ENCODE results near the gene DHPS. TPM values are rescaled to one million over a fixed set of nuclear protein-coding genes. Genes with fewer than 3 reads are reported as not detected.

Gene DHPS
- total and polyA plus RNA-seq, 2 donors (not counting 3 experiments of a cell fraction or from before 2014, with no cell fraction given) = 68.4 to 90.1 TPM

- CTCF ChIA-PET = no interaction called here
Observed at GRCh38 chr19:12689012-12689411, 7.3 kb upstream of the DHPS start.

GRCh38 chr19:12687496-12688196, 6.0 kb upstream of the DHPS start, which contains the start of gene GNG14:
Gene GNG14, plus strand, starts transcription at chr19:12687998. Its CDS starts 51 bp downstream, at chr19:12688049.
- no peaks in the 10 kb centered on the region for H3K36me3 ChIP-seq (ENCODE audit: control insufficient read depth in 2 of 2, extremely low read depth in 1 of 2, insufficient read depth in 2 of 2, low read length in 2 of 2)
- H3K4me3 ChIP-seq (replicated peaks in 1 of 3; ENCODE audit: insufficient read depth in 1 of 3, low read depth in 1 of 3, low read length in 3 of 3) = no peak within 1 kb of the TSS
- H2AFZ ChIP-seq (ENCODE audit: low read depth, low read length) = no peak within 1 kb of the TSS
- H3K9ac ChIP-seq (replicated peaks; ENCODE audit: extremely low read depth, insufficient read depth, low read length) = no peak within 1 kb of the TSS
- dilution Hi-C loops (cut with MboI; ENCODE audit: extremely low pct_ligation_motif_present, low sequenced_read_pairs) = no loop called here
- CTCF ChIA-PET = interaction anchor here (0.6 kb wide), 1 partner anchor 163 kb away, joined by 3 read pairs; no protein-coding TSS in a partner anchor
- no peaks in the 10 kb centered on the region for H3K4me1 ChIP-seq (ENCODE audit: control insufficient read depth, extremely low read depth, insufficient read depth, low read length)
- FAIRE-seq (no peak), DNase-seq (ENCODE audit: low read depth, low spot score) (no peak)
- H3K27ac ChIP-seq (ENCODE audit: insufficient read depth, low read depth, low read length) = no peak within 1 kb of the TSS
- H3K4me2 ChIP-seq (ENCODE audit: insufficient read depth, low read length) = no peak within 1 kb of the TSS
- no peaks in the 10 kb centered on the region for H3K9me3 ChIP-seq (replicated peaks; ENCODE audit: control insufficient read depth, insufficient read depth, low read length)
- no peaks in the 10 kb centered on the region for H3K27me3 ChIP-seq (ENCODE audit: control insufficient read depth in 2 of 2, insufficient read depth in 2 of 2, low read length in 2 of 2)
- TF ChIP-seq POLR2A (IDR thresholded peaks at IDR 0.05; ENCODE audit: low read depth, low read length) (no peak), MYC (IDR thresholded peaks at IDR 0.05; ENCODE audit: low read depth, low read length) (no peak), GATA2 (IDR thresholded peaks at IDR 0.05; ENCODE audit: insufficient read depth, insufficient read length, low read depth, low read length) (no peak), EZH2 (IDR thresholded peaks at IDR 0.05; ENCODE audit: borderline replicate concordance, low read depth, low read length, severe bottlenecking) (no peak)
- no peaks in the 10 kb centered on the region for H3K9me1 ChIP-seq (replicated peaks; ENCODE audit: control insufficient read depth, extremely low read depth, insufficient read depth, low read length)
- intact Hi-C loops (cut with micrococcal nuclease) = no loop called here
- BruUV-seq (replicated peaks) = no TSS peak
- POLR2A ChIA-PET = no interaction called here
- no peaks in the 10 kb centered on the region for H4K20me1 ChIP-seq (replicated peaks; ENCODE audit: control insufficient read depth, extremely low read depth, insufficient read depth, low read length)
- no peaks in the 10 kb centered on the region for H3K79me2 ChIP-seq (ENCODE audit: control insufficient read depth, insufficient read depth, low read length)

More at GRCh38 chr19:12689012-12689411, 7.3 kb upstream of the DHPS start:
- Histone ChIP-seq H3K4me3 (replicated peaks in 1 of 3; ENCODE audit: insufficient read depth in 1 of 3, low read depth in 1 of 3, low read length in 3 of 3) (no peak overlapping the region), H3K36me3 (ENCODE audit: control insufficient read depth in 2 of 2, extremely low read depth in 1 of 2, insufficient read depth in 2 of 2, low read length in 2 of 2) (no peaks in the 10 kb centered on the region), H3K79me2 (ENCODE audit: control insufficient read depth, insufficient read depth, low read length) (no peaks in the 10 kb centered on the region), H3K27ac (ENCODE audit: insufficient read depth, low read depth, low read length) (no peak overlapping the region), H3K9me1 (replicated peaks; ENCODE audit: control insufficient read depth, extremely low read depth, insufficient read depth, low read length) (no peaks in the 10 kb centered on the region), H3K9me3 (replicated peaks; ENCODE audit: control insufficient read depth, insufficient read depth, low read length) (no peaks in the 10 kb centered on the region), H3K4me1 (ENCODE audit: control insufficient read depth, extremely low read depth, insufficient read depth, low read length) (no peaks in the 10 kb centered on the region), H3K27me3 (ENCODE audit: control insufficient read depth in 2 of 2, insufficient read depth in 2 of 2, low read length in 2 of 2) (no peaks in the 10 kb centered on the region), H3K4me2 (ENCODE audit: insufficient read depth, low read length) (no peak overlapping the region), H3K9ac (replicated peaks; ENCODE audit: extremely low read depth, insufficient read depth, low read length) (no peak overlapping the region), H4K20me1 (replicated peaks; ENCODE audit: control insufficient read depth, extremely low read depth, insufficient read depth, low read length) (no peaks in the 10 kb centered on the region), H2AFZ (ENCODE audit: low read depth, low read length) (no peak overlapping the region)
- FAIRE-seq = no peak
- POLR2A ChIA-PET = no interaction called here
- no peak for DNase-seq (ENCODE audit: low read depth, low spot score)
- BruUV-seq (replicated peaks) = no TSS peak
- dilution Hi-C loops (cut with MboI; ENCODE audit: extremely low pct_ligation_motif_present, low sequenced_read_pairs) = no loop called here
- intact Hi-C loops (cut with micrococcal nuclease) = no loop called here
- TF ChIP-seq MAX (IDR thresholded peaks at IDR 0.05; ENCODE audit: insufficient read depth, insufficient read length) = no peak
